Stimulated activated CD4-positive, alpha-beta T cell treated with anti-CD3 and anti-CD28 coated beads, Interleukin-4, amount 100 ng/mL, for 1 hour (primary cell): ENCODE data around the gene RHEBL1.

Experiments
- DNase-seq: peaks from one replicate; pipeline ENCODE4 v3.0.0-alpha.2; 2020

RHEBL1 gene

DNA sequence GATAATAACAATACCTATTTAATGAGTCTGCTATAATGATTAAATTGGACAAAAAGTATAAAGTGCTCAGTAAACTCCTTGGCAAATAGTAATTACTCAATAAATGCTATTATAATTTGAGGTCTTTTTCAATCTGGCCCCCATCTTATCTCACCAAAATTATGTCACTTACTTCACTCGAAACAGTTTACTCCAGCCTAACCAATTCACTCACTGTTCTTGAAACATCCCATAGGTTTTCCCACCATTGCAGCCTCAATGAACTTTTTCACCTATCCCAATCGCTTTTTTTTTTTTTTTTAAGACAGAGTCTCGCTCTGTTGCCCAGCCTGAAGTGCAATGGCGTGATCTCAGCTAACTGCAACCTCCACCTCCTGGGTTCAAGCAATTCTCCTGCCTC is 33.8 kb downstream of the RHEBL1 start:
- DNase-seq, result no peak

DNA sequence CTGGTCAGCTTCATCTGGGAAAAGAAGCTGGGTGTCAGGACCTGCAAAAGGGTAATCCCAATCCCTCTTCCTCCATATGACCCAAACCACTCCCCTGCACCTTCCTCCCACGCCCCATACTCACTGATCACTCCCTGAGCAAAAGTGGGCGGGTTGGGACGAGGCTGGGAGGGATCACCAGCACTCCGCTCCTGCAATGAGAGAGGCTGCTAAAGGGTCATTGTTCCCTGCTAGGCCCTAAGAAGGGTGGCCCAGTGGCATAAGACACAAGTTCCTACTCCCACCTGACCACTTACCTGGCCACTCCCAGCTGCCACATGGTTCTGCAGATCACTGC is 35.5 kb downstream of the RHEBL1 start:
- DNase-seq, result no peak

DNA sequence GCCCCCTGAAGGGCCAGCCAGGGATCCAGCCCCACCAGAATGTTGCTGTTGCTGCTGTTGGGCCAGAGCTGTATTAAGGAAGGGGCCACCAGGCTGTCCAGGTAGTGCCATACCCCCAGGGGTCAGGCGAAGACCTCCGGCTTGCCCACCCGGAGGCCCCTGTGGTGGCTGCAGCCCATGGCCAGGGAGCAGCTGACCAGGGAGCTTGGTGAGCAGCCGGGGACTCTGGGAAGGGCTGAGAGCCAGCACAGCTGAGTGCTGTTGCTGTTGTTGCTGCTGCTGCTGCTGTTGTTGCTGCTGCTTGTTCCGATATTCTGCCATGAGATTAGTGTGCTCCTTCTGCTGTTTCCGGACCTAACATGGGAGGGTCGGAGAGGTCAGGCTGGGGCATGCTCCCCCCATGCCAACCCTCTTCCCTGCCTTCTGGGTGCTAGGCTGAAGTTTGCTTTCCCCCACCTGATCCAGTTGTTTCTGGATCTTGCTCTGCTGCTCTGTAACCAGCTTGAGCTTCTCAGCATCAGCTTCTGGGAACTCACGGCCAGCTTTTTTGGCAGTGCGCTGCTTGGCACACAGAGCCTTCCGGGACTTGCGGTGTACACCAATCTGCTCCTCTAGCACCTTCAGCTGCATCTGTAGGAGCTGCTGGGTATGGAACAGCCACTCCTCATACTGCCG is 36.0 kb downstream of the RHEBL1 start:
- no peak for DNase-seq

DNA sequence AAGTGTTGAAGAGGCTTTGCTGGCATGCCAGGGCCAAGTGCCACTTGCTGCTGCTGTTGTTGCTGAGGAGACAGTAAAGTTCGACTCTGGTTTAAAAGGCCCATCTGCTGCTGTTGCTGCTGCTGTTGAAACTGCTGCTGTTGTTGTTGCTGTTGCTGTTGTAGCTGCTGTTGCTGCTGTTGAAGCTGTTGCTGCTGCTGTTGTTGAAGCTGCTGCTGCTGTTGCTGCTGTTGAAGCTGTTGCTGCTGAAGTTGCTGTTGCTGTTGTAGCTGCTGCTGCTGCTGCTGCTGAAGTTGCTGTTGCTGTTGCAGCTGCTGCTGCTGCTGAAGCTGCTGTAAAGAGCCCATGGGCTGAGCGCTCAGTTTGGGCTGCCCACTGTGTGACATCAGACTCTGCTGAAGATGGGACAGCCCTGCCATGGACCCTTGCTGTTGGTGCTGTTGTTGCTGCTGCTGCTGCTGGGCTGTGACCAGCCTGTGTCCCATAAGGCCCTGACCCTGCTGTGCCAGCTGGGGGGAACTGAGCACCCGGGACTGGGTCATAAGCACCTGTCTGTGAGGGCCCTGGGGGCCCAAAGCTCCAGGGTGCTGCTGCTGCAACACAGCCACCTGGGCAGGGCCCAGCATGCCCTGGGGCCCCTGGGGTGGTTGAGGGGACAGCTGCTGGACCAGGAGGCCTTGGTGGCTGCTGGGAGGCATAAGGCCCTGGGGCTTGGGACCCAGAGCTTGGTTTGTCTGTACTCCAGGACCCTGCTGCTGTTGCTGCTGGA is 36.9 kb downstream of the RHEBL1 start:
- DNase-seq, result no peak

DNA sequence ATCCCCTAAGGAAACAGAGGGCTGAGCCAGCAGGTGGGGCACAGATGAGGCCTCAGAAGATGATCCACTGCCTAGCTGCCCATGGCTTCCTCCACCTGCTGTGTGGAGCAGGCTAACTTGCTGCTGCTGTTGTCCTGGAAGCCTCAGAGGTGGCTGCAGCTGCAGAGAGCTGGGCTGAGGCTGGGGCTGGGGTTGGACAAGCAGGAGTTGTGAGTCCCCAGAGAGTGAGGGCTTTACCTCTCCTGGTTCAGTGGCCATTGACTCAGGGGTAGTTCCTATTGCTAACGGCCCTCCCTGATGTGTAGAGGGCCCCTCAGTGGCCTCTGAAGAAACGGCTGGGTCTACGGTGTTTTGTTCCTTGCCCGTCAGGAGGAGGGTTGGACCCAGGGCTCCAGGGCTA is 37.5 kb downstream of the RHEBL1 start:
- DNase-seq, result no peak

DNA sequence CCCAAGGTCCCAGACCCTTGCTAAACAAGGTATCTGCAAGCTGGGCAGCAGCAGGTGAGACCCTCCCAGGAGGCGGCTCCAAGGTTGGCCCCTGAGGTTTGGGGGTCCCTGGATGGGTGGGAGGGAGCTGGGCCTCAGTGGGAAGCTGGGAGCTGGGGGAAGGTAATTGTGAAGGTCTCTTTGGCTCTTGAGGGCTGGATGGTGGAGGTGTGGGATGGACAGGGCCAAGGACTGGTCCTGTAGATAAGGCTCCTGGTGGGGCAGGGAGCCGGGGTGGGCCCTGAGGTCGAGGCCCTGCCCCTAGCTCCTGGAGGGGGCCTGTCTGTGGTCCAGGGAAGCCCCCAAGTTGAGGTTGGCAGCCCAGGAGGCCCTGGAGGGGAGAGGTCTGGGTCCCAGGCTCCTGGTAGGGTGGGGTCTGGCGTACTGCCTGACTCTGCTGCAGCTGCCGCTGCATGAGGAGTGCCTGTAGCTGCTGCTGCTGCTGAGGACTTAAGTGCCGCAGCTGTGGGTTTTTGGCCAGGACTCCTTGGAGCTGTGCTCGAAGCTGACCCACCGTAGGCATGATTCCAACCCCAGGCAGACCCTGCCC is 38.1 kb downstream of the RHEBL1 start:
- DNase-seq, result no peak

DNA sequence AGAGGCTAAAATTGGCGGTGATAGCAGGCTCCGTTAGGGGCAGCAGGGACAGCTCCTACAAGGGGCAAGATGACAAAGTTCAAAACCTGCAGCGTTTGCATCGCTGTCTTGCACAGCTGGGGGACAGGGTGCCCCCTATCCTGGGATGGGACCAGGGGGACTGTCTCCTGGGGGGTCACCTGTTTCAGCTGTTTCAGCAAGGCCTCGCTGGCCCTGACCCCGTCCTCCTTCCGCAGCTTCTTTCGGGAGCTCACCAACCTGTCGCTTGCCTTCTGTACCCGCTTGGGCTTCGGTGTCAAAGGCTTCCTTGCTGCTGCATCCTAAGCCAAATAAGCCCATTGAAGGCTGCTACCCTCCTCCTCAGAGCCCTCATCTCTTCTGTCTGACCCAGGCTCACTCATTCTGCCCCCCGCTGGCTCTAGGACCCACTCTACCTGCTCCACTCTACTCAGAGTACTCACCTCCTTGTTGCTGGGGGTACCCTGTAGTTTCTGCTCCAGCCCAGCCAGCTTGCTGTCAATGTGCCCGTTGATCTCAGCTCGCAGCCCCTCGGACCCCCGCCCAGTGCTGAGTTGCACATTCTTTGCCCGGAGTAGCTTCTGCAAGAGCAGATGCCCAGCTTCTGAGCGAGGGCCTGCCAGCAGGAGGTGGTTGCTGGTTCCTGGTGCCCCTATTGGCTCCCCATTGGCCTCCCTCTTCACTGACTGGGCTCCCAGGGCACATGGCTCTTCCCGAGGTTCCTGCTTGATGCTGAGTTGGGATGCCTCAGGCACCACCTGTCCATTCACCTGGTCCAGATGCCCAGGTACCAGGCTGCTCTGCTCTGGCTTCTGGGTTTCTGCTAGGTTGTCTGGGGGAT is 38.8 kb downstream of the RHEBL1 start:
- DNase-seq, result no peak

DNA sequence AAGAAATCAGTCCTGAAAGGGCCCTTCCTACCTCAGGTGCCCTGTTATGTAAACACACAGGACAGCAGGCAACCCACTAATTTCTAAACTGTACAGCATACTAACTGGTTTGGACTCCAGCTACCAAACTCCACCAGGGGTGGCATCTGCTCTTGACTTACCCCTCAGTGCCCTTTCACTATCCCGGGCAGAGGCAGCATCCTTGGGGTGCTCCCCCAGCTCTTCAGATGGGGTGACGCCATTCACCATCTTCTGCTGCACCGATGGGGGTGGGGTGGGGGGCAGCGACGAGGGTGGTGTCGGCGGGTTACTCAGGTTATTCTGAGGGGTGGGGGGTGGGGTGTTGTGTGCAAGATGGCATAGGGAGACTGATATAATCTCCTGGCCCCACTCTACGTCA is 39.7 kb downstream of the RHEBL1 start:
- DNase-seq, result no peak

DNA sequence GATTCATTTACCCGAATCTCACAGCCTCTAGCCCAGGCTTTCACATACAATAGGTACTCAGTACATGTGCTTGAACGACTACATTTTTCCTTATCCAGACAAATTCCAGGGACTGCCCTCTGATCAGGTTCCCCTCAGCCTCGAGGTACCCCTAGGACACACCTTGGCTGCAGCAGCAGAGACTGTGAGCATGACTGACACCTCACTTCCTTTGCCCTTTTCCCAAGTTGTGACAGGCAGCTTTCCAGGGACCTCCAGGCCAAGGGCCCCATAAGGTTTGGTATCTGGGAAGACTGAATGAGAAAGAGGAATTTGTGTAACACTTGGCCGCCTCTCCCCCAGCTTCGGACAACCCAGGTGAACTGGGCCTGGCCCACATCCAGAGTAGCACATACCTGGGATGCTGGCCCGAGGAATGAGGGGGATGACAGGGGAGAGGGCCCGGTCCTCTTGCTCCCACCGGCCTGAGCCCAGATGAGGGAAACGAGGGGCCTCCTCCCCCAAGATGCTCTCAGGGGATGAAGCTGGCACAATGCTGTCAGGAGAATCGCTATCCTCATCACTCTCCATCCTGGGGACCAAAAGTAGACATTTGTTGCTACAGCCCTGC is 41.0 kb downstream of the RHEBL1 start:
- no peak for DNase-seq

DNA sequence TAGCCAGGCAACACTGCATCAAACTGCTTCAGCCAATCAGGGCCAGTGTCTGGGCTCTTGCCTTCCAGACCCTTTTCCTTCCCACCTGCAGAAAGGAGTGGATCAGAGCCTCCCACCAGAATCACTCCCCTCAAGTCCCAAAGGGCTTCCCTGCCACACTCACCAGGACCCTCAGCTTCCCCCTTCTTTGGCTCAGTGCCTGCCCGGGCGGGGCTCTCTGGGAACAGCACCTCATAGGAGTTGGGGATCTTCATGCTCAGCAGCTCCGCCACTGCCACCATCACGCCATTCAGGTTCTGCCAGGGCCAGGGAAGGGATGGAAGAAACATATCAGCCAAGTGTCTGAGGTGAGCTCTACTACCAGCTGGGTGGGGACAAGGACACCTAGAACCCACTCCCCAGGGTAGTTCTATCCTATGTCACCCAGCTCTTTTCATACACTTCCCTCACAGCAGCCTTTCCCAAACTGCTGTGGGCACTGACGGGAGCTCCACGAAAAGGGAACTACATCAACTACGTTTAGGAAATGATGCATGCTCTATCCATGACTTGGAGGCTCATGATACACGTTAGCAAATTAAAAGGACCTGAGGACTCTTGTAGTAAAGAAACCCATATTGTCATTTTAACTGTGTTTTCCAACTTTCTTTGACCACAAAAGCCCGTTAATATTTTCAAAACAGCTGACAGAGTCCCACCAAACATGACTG is 41.8 kb downstream of the RHEBL1 start:
- no peak for DNase-seq

DNA sequence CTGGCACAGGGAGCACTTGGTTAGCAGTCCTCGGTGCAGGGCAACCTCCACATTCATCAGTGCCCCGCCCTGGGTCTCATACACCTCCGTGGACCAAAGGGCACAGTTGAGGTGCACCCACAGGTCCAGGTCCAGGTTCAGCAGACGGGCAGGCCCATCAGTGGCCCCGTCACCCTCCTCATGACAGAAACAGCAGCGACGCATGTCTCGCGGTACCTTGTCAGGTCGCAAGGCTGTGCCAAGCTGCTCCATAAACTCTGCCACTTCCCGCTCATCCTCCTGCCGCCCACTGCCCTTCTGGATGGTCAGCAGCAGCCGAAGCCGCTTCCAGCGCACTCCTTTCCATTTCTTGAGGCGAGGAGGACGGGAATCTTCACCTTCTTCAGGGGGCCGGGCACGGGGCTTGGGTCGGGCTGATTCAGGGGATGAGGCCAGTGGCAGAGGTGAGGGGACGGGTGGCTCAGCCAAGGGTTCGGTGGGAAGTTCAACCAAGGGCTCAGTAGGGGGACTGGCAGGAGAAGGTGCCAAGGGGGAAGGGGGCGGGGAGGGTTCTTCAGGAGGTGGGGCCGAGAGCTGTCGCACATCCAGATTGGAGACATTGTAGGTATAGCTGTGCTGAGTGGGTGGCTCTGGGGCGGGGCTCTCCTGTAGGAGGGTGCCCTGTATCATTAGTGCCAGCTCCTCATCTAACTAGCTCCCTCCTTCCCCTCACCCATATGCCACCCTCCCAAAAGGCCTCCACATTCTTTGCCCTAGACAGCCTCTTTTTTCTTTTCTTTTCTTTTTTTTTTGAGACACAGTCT is 42.9 kb downstream of the RHEBL1 start:
- no peak for DNase-seq

DNA sequence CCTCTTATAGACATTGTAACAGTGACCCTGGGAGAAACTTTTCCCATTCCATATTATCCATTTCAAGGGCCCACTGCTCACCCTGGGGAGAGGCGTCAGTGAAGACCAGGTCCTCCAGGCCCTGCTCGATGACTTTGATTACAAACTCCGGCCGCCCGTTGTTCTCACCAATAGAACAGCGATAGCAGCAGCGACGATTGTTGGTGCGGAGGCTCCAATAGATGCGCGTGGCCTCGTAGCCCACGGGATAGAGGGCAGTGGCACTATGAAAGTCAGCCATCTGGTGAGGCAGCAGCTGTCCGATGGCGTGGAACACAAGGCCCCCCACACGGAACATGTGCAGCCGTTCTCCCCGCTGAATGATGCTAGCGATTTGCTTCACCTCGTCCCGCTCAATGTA is 43.7 kb downstream of the RHEBL1 start:
- no peak for DNase-seq

DNA sequence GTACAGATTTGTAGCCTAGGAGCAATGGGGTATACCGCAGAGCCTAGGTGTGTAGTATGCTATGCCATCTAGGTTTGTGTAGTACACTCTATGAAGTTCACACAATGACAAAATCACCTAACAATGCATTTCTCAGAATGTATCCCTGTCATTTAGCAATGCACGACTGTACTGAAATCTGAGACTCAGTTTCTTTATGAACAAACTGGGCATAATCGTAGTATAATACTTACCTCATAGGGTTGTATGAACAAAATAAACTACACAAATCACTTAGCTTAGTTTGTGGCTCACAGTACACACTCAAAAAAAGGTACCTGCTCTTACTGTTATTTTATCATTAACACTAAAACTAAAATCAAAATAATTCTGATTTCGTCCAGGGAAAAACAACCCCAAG is 44.3 kb downstream of the RHEBL1 start:
- no peak for DNase-seq

DNA sequence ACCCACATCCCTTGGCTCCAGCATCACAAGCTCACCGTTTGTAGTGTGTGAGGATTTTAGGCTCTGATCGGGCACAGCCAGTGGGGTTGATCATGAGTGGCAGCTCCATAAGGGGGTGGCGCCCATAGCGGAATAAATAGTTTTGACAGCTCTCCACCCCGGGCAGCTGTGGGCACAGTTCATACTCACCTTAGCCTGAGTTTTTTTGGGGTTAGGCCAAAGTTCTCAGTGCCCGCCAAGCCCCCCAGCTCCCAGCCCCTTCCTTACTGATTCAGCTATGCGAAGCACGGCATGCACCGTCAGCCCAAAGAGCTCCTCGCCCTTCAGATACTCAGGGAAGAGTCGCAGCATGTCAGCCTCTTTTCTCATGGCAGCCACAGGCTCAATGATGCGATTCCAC is 45.2 kb downstream of the RHEBL1 start:
- no peak for DNase-seq

DNA sequence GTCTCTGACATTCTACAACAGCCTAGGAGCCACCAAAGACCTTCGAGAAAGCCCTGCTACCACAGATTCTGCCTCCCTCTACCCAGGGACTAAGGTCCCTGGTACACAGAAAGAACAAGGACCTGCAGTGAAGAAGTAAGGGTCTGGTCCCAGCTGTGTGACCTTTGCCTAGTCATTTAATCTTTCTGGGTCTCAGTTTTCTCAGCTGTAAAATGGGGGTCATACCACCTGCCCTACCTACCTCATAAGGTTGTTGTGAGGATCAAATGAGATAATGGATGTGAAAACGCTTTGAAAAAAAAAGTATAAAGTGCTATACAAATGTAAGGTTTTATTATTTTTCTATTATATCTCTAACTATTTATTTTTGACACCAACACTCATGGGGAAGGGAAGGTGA is 46.0 kb downstream of the RHEBL1 start:
- no peak for DNase-seq

DNA sequence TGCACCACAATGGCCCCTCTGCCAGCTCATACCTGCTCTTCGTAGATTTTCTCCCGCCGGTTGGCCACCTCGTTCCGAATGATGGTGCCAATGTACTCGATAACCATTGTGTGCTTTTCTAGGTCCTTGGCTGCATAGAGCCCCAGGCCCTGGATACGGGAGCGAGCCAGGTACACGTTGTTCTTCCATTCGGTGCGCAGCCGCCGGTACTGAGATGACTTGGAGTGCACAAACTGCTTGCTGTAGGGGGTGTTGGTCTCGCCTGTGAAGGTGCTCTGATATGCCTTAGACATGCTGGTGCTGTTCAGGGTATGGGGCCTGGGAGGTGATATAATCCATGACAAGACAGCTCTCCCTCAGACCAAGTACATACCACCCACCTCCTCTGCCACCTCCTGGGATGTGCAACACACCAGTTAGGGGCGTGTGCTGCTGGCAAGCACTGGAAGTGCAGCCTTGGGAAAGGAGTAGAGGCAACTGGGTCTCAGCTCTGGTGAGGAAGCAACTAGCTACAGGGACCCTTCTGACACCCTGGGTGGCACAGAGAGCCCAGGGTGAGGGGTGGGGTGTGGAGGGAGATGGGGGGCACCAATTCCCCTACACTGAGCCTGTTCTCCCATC is 47.1 kb downstream of the RHEBL1 start:
- no peak for DNase-seq

DNA sequence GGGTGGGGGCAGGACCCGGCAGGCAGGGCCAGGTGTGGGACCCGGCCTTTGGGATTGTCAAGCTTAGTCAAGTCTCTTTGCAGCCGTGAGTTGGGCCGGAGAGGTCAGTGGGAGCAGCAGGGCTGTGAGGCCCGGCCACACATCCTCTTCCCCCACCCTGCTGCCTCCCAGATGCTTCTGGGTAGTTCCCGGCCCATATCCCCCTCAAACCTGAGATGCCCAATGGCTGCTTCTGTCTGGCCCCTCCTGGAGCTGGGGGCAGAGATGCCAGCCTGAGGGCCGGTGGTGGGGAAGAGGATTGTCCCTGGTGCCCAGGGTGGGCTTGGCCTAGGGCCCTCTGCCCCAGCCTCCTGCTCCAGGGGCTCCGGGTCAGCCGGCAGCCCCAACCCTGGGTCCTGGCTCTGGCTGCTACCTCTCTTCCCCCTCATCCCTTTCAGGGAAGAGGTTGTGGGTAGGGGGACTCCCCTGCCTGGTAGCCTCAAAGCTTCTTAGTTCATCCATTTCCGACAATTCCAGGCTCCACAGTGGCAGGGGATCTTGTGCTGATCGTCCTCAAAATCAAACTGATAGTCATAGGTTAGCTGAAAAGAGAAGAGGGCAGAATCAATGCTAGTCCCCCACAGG is 48.4 kb downstream of the RHEBL1 start:
- DNase-seq, result no peak

DNA sequence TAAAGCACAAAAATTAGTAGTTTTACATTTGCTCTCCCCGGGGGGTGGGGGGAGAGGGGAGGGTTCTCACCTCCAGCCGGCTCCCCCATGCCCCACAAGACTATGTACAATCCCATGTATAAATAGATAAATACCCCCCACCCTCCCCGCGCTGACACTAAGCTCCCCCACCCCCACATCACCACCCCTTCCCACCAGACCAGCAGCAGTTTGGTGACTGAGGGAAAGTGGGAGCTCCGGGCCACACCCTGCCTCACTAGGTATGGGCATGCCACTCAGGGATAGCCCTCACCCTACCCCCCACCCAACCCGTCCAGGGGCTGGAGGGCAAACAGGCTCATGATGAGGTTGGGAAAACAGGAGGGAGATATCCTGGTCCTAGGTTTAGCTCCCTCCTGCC is 49.3 kb downstream of the RHEBL1 start:
- no peak for DNase-seq

DNA sequence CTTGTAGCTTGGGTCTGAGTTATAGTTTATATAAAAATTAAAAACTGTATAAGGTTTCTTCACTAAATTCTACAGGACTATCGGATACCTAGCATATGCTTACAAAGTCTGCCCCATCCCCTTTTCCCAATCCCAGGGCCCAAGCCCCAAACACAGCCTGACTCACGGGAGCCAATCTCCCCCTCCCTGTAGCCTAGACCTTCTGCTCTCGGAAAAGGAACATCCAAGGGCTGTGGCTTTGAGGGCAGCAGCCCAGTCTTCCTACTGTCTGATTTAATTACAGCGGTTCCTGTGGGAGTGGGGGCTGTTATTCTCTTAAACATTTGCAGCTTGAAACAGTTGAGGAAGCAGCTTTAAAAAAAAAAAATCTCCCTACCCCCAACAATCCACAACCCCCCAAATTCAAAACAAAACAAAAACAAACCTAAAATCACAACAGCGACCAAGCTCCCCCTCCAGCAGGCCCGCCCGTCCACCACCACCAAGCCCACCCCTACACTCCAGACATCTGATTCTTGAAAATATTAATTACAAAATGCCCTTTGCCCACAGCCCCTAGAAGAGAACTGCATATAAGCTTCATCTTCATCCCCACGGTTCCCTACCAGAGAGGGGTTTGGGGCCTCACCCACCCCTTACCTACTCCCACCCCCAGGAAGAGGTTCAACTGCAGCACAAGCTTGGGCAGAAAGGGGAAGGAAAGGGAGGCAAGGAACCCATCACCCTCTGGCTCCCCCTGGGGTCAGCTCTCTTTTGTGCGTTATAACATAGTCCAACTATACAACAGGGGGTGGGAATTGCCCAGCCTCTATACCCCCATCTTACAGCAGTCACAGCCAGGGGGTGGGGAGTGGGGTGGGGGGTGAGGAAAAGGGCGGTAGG is 50.1 kb downstream of the RHEBL1 start:
- peak; percentile 43 for DNase-seq

DNA sequence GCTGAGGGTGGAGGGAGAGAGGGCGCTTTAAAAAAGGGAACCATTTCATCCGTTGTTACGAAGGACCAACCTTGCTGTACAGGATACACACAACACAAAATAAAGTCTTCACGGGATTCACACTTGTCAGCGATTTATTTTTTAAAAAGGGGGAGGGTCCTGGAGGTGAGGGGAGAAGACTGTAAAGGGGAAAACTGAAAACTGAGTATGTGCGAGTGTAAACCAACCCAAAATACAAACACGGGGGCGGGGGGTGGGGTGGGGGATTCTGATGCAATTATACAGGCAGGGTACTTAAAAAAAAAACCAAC is 50.7 kb downstream of the RHEBL1 start:
- DNase-seq, result no peak
